Measurements from ENCODE around the gene SIRPA.

SIRPA gene

GRCh38 chr20:1890469-1891262 lies 4.5 kb upstream of the SIRPA start:
- DNase-seq = peak; percentile 58 to 76

- peak in 1 of 2 experiments; percentile 46 for DNase-seq
Measured at GRCh38 chr20:1891263-1892118, 3.7 kb upstream of the SIRPA start.

GRCh38 chr20:1892119-1892385 lies 3.2 kb upstream of the SIRPA start:
- no peak for DNase-seq

GRCh38 chr20:1893721-1894470 lies 1.3 kb upstream of the SIRPA start:
- DNase-seq = no peak

- DNase-seq = no peak
Measured at GRCh38 chr20:1894471-1894950, 696 bp upstream of the SIRPA start.

GRCh38 chr20:1895674-1896483 lies 672 bp downstream of the SIRPA start:
- no peak for DNase-seq

GRCh38 chr20:1896484-1897258 lies 1.5 kb downstream of the SIRPA start:
- peak in 1 of 2 experiments; percentile 35 for DNase-seq

- no peak for DNase-seq
Measured at GRCh38 chr20:1897541-1897940, 2.3 kb downstream of the SIRPA start.

GRCh38 chr20:1897965-1898464 lies 2.8 kb downstream of the SIRPA start:
- no peak for DNase-seq

- DNase-seq = no peak
Measured at GRCh38 chr20:1898482-1899240, 3.5 kb downstream of the SIRPA start.

- no peak for DNase-seq
Measured at GRCh38 chr20:1899241-1899525, 4.0 kb downstream of the SIRPA start.

- DNase-seq = peak; percentile 37 to 53
Measured at GRCh38 chr20:1900321-1900801, 5.2 kb downstream of the SIRPA start.

GRCh38 chr20:1901704-1902103 lies 6.5 kb downstream of the SIRPA start:
- DNase-seq = no peak

GRCh38 chr20:1902188-1902587 lies 7.0 kb downstream of the SIRPA start:
- DNase-seq = no peak

- DNase-seq = no peak
Measured at GRCh38 chr20:1904135-1904534, 8.9 kb downstream of the SIRPA start.

GRCh38 chr20:1905009-1905408 lies 9.8 kb downstream of the SIRPA start:
- no peak for DNase-seq

GRCh38 chr20:1905693-1906092 lies 10.5 kb downstream of the SIRPA start:
- no peak for DNase-seq

GRCh38 chr20:1906361-1907051 lies 11.3 kb downstream of the SIRPA start:
- no peak for DNase-seq

- DNase-seq = no peak
Measured at GRCh38 chr20:1907586-1907985, 12.4 kb downstream of the SIRPA start.

- DNase-seq = no peak
Measured at GRCh38 chr20:1908191-1908590, 13.0 kb downstream of the SIRPA start.
